GM12878 (cell line): ENCODE data around the gene RHOF. TPM values are rescaled to one million over a fixed set of nuclear protein-coding genes. Genes with fewer than 3 reads are reported as not detected.
A peak's percentile ranks its signal among the peaks of the same experiment; 100 is the strongest.

Source experiments
- ASH2L ChIP-seq: fragments of 300-600, 200-600 bp; sonication (generic); IDR thresholded peaks from 2 replicates; pipeline ENCODE4 v1.6.1; 2017; ENCODE audit warnings: low read depth, mild to moderate bottlenecking, borderline replicate concordance
- CREB1 ChIP-seq: IDR thresholded peaks from 2 replicates; pipeline ENCODE4 v1.6.1; 2012; ENCODE audit warnings: low read depth, mild to moderate bottlenecking, inconsistent platforms
- DPF2 ChIP-seq: fragments of 450-650 bp; IDR thresholded peaks from 2 replicates; pipeline ENCODE4 v1.6.1; 2017; ENCODE audit warnings: mild to moderate bottlenecking
- GATAD2B ChIP-seq: fragments of 450-650 bp; conservative IDR thresholded peaks from 2 replicates; pipeline ENCODE4 v1.6.1; 2017; ENCODE audit warnings: low read depth, mild to moderate bottlenecking, moderate library complexity
- HDAC6 ChIP-seq: fragments of 200-600 bp; sonication (generic); IDR thresholded peaks from one replicate; pipeline ENCODE4 v1.8.0; 2017; ENCODE audit warnings: antibody characterized with exemption; ENCODE audit not compliant: unreplicated experiment
- KLF5 ChIP-seq: fragments of 450-650 bp; IDR thresholded peaks from 2 replicates; pipeline ENCODE4 v1.6.1; 2014; ENCODE audit warnings: mild to moderate bottlenecking; ENCODE audit not compliant: partially characterized antibody
- MTA2 ChIP-seq: fragments of 450-650 bp; IDR thresholded peaks from 2 replicates; pipeline ENCODE4 v1.6.1; 2016; ENCODE audit warnings: low read depth, mild to moderate bottlenecking, moderate library complexity
- RFX5 ChIP-seq: IDR thresholded peaks from 2 replicates; pipeline ENCODE4 v1.6.1; 2011; ENCODE audit warnings: low read depth, low read length, improper control_type of control experiment
- SMAD5 ChIP-seq: IDR thresholded peaks from 2 replicates; pipeline ENCODE4 v1.6.1; 2016; ENCODE audit warnings: antibody characterized with exemption, low read depth
- SMC3 ChIP-seq: IDR thresholded peaks from 2 replicates; pipeline ENCODE4 v1.6.1; 2011; ENCODE audit warnings: low read length, improper control_type of control experiment, borderline replicate concordance
- SRF ChIP-seq, 2 experiments: IDR thresholded peaks; 2 replicates each; pipeline ENCODE4 v1.6.1; 2011; ENCODE audit warnings: low read depth in 2 of 2, low read length in 2 of 2, mild to moderate bottlenecking in 1 of 2, moderate library complexity in 1 of 2
- STAT3 ChIP-seq: IDR thresholded peaks from 2 replicates; pipeline ENCODE4 v1.6.1; 2011; ENCODE audit warnings: low read depth, low read length, improper control_type of control experiment
- TAF1 ChIP-seq: IDR thresholded peaks from 2 replicates; pipeline ENCODE4 v1.6.1; 2011; ENCODE audit warnings: mild to moderate bottlenecking, low read depth, low read length, borderline replicate concordance
- TCF12 ChIP-seq: IDR thresholded peaks from 2 replicates; pipeline ENCODE4 v1.6.1; 2011; ENCODE audit warnings: low read depth, mild to moderate bottlenecking, low read length
- polyA plus RNA-seq, 11 experiments: library from polyadenylated mRNA; depleted of rRNA in 4 of 11; unstranded in 6 of 11; stranded (reverse) in 5 of 11; fragments of >200 nt; fragmentation: Nextera tagmentation in 4 of 11; fragmentation: Illumina TruSeq in 1 of 11; extraction: Ambion mirVana in 4 of 11; extraction: Trizol in 1 of 11; gene quantifications; 1 replicate in 1 of 11; 2 replicates in 10 of 11; pipeline versions ENCODE4 v1.2.1 to v1.2.3, GENCODE V29; 2011 to 2016; ENCODE audit warnings: inconsistent platforms in 2 of 11, missing spikeins in 2 of 11, low read depth in 1 of 11
- total RNA-seq, 4 experiments: library from RNA; depleted of rRNA in 3 of 4; stranded (reverse); fragments of >200 nt in 3 of 4; fragmentation: Illumina TruSeq in 1 of 4; extraction: Trizol in 1 of 4; gene quantifications; 2 replicates each; pipeline versions ENCODE4 v1.2.1 to v1.2.3, GENCODE V29; 2013 to 2021
- TF ChIP-seq, protein P1 (sequence below): fragments of 450-650 bp; IDR thresholded peaks from 2 replicates; pipeline ENCODE4 v1.6.1; 2014; ENCODE audit warnings: mild to moderate bottlenecking
- TF ChIP-seq, protein P2 (sequence below): fragments of 450-650 bp; IDR thresholded peaks from 2 replicates; pipeline ENCODE4 v1.6.1; 2017; ENCODE audit warnings: mild to moderate bottlenecking, moderate library complexity
- TF ChIP-seq, protein P3 (sequence below): fragments of 150-350 bp; IDR thresholded peaks from 2 replicates; pipeline ENCODE4 v1.6.1; 2016; ENCODE audit warnings: low read depth, low read length
- TF ChIP-seq, protein P4 (sequence below): IDR thresholded peaks from 2 replicates; pipeline ENCODE4 v1.6.1; 2011; ENCODE audit warnings: borderline replicate concordance, low read depth, mild to moderate bottlenecking, moderate library complexity, mixed read lengths, low read length; ENCODE audit not compliant: insufficient read depth; ENCODE audit errors: extremely low read length
- TF ChIP-seq, protein P5 (sequence below): fragments of 450-650 bp; IDR thresholded peaks from 2 replicates; pipeline ENCODE4 v1.6.1; 2016; ENCODE audit warnings: mild to moderate bottlenecking

The RHOF gene
- total and polyA plus RNA-seq, 10 of the 15 experiments (the other 5 are each of a cell fraction or from before 2014, with no cell fraction given) = 6.1 to 78.7 (median 39.7) TPM

DNA sequence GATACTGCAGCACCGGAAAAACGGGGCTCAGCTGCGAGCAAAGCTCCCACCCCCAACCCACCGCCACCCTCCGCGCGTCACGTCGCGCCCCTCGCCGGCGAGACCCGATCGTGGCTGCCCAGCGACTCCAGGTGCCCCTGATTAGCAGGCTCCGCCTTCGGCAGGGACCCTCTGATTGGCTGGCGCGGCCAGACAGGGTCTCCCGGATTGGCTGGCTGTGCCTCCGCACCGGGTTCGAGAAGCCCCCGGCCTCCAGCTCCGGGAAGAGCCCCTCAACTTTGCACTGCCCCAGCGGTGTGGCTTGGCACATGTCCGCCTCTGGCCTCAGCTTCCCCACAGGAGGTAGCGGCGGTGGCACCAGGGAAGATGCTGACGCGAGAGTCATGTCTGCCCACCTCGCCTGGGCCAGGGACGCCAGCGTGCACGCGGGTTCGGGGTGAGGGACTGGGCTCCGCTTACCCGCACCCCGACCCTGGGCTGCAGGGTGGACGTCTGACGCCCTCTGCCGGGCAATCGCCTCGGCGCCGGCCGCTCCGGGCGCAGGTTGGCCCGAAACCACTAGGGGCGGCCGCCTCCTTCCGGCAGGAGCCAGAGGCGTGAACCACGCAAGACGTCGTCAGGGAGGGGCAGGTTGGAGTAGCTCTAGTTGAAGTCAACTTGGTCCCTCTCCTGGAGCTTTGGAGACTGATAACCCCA, 498 bp upstream of the RHOF start (continued):
- TF ChIP-seq SRF (IDR thresholded peaks at IDR 0.05; ENCODE audit: low read depth in 2 of 2, low read length in 2 of 2) (peak in 1 of 2 experiments; percentile 66; a peak in 2 of 4 replicates), RFX5 (peak; percentile 13; the same call in 1 of the 2 replicates), GATAD2B (peak; percentile 93; the same call in 1 of the 2 replicates), CREB1 (no peak), TAF1 (no peak), DPF2 (peak; percentile 77), HDAC6 (no peak), STAT3 (no peak), KLF5 (peak; percentile 68), MTA2 (peak; percentile 65; the same call in 1 of the 2 replicates), SMC3 (peak; percentile 92), ASH2L (no peak), SMAD5 (no peak), TCF12 (peak; percentile 45; the same call in 1 of the 2 replicates)
- TF ChIP-seq, protein P1, sequence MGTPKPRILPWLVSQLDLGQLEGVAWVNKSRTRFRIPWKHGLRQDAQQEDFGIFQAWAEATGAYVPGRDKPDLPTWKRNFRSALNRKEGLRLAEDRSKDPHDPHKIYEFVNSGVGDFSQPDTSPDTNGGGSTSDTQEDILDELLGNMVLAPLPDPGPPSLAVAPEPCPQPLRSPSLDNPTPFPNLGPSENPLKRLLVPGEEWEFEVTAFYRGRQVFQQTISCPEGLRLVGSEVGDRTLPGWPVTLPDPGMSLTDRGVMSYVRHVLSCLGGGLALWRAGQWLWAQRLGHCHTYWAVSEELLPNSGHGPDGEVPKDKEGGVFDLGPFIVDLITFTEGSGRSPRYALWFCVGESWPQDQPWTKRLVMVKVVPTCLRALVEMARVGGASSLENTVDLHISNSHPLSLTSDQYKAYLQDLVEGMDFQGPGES = peak; percentile 47; the same call in 1 of the 2 replicates
- TF ChIP-seq, protein P2, sequence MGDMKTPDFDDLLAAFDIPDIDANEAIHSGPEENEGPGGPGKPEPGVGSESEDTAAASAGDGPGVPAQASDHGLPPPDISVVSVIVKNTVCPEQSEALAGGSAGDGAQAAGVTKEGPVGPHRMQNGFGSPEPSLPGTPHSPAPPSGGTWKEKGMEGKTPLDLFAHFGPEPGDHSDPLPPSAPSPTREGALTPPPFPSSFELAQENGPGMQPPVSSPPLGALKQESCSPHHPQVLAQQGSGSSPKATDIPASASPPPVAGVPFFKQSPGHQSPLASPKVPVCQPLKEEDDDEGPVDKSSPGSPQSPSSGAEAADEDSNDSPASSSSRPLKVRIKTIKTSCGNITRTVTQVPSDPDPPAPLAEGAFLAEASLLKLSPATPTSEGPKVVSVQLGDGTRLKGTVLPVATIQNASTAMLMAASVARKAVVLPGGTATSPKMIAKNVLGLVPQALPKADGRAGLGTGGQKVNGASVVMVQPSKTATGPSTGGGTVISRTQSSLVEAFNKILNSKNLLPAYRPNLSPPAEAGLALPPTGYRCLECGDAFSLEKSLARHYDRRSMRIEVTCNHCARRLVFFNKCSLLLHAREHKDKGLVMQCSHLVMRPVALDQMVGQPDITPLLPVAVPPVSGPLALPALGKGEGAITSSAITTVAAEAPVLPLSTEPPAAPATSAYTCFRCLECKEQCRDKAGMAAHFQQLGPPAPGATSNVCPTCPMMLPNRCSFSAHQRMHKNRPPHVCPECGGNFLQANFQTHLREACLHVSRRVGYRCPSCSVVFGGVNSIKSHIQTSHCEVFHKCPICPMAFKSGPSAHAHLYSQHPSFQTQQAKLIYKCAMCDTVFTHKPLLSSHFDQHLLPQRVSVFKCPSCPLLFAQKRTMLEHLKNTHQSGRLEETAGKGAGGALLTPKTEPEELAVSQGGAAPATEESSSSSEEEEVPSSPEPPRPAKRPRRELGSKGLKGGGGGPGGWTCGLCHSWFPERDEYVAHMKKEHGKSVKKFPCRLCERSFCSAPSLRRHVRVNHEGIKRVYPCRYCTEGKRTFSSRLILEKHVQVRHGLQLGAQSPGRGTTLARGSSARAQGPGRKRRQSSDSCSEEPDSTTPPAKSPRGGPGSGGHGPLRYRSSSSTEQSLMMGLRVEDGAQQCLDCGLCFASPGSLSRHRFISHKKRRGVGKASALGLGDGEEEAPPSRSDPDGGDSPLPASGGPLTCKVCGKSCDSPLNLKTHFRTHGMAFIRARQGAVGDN = peak; percentile 94
- TF ChIP-seq, protein P3, sequence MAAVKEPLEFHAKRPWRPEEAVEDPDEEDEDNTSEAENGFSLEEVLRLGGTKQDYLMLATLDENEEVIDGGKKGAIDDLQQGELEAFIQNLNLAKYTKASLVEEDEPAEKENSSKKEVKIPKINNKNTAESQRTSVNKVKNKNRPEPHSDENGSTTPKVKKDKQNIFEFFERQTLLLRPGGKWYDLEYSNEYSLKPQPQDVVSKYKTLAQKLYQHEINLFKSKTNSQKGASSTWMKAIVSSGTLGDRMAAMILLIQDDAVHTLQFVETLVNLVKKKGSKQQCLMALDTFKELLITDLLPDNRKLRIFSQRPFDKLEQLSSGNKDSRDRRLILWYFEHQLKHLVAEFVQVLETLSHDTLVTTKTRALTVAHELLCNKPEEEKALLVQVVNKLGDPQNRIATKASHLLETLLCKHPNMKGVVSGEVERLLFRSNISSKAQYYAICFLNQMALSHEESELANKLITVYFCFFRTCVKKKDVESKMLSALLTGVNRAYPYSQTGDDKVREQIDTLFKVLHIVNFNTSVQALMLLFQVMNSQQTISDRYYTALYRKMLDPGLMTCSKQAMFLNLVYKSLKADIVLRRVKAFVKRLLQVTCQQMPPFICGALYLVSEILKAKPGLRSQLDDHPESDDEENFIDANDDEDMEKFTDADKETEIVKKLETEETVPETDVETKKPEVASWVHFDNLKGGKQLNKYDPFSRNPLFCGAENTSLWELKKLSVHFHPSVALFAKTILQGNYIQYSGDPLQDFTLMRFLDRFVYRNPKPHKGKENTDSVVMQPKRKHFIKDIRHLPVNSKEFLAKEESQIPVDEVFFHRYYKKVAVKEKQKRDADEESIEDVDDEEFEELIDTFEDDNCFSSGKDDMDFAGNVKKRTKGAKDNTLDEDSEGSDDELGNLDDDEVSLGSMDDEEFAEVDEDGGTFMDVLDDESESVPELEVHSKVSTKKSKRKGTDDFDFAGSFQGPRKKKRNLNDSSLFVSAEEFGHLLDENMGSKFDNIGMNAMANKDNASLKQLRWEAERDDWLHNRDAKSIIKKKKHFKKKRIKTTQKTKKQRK = no peak
- TF ChIP-seq, protein P4, sequence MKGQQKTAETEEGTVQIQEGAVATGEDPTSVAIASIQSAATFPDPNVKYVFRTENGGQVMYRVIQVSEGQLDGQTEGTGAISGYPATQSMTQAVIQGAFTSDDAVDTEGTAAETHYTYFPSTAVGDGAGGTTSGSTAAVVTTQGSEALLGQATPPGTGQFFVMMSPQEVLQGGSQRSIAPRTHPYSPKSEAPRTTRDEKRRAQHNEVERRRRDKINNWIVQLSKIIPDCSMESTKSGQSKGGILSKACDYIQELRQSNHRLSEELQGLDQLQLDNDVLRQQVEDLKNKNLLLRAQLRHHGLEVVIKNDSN = no peak
- TF ChIP-seq, protein P5, sequence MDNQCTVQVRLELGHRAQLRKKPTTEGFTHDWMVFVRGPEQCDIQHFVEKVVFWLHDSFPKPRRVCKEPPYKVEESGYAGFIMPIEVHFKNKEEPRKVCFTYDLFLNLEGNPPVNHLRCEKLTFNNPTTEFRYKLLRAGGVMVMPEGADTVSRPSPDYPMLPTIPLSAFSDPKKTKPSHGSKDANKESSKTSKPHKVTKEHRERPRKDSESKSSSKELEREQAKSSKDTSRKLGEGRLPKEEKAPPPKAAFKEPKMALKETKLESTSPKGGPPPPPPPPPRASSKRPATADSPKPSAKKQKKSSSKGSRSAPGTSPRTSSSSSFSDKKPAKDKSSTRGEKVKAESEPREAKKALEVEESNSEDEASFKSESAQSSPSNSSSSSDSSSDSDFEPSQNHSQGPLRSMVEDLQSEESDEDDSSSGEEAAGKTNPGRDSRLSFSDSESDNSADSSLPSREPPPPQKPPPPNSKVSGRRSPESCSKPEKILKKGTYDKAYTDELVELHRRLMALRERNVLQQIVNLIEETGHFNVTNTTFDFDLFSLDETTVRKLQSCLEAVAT = peak; percentile 26; the same call in 1 of the 2 replicates
